Natural killer cell (primary cell): Measurements from ENCODE around the gene KLF1. TPM values are rescaled to one million over a fixed set of nuclear protein-coding genes. Genes with fewer than 3 reads are reported as not detected.

Experiments
- ATAC-seq, 3 donors: fragments of 150-1000 bp in 2 of 3; fragments of 200-7000 bp in 1 of 3; cut with Tn5 transposase; 1 replicate in 1 of 3; 2 replicates in 2 of 3; pipeline ENCODE4 v1.10.0; 2021; ENCODE audit warnings: mild to moderate bottlenecking in 2 of 3, moderate library complexity in 2 of 3
- DNase-seq, 2 donors: peaks; one replicate each; pipeline versions ENCODE4 v3.0.0 to v3.0.0-alpha.2; 2013 to 2021; ENCODE audit warnings: mixed read lengths in 1 of 2
- H3K27ac ChIP-seq: one replicate; pipeline ENCODE4 v1.5.1; 2013; ENCODE audit warnings: mild to moderate bottlenecking, low read length
- H3K27me3 ChIP-seq: one replicate; pipeline ENCODE4 v1.6.1; 2013; ENCODE audit warnings: low read length; ENCODE audit not compliant: control insufficient read depth, insufficient read depth
- H3K36me3 ChIP-seq: one replicate; pipeline ENCODE4 v1.6.1; 2013; ENCODE audit warnings: low read length; ENCODE audit not compliant: control insufficient read depth, insufficient read depth
- H3K4me1 ChIP-seq: one replicate; pipeline ENCODE4 v1.6.1; 2013; ENCODE audit warnings: low read length; ENCODE audit not compliant: control insufficient read depth, insufficient read depth
- H3K4me3 ChIP-seq: one replicate; pipeline ENCODE4 v1.5.1; 2013; ENCODE audit warnings: low read length
- H3K9me3 ChIP-seq: one replicate; pipeline ENCODE4 v1.6.1; 2013; ENCODE audit warnings: low read length; ENCODE audit not compliant: control insufficient read depth, insufficient read depth
- H3K27ac Mint-ChIP-seq, 2 donors: one replicate each; pipeline ENCODE4 v1.8.0; 2022; ENCODE audit warnings: mild to moderate bottlenecking in 2 of 2, mixed read lengths in 2 of 2, moderate library complexity in 1 of 2
- H3K27me3 Mint-ChIP-seq, 2 donors: one replicate each; pipeline ENCODE4 v1.8.0; 2022; ENCODE audit warnings: low read depth in 2 of 2, mixed read lengths in 2 of 2
- H3K36me3 Mint-ChIP-seq: one replicate; pipeline ENCODE4 v1.8.0; 2022; ENCODE audit warnings: mixed read lengths
- H3K4me1 Mint-ChIP-seq, 2 donors: one replicate each; pipeline ENCODE4 v1.8.0; 2022; ENCODE audit warnings: mixed read lengths in 2 of 2
- H3K4me3 Mint-ChIP-seq: one replicate; pipeline ENCODE4 v1.8.0; 2022; ENCODE audit warnings: mild to moderate bottlenecking, moderate library complexity, mixed read lengths
- H3K9me3 Mint-ChIP-seq, 2 donors: one replicate each; pipeline ENCODE4 v1.8.0; 2022; ENCODE audit warnings: mixed read lengths in 2 of 2
- CTCF ChIP-seq: fragments of 200-600 bp; IDR thresholded peaks from one replicate; pipeline ENCODE4 v1.8.0; 2022; ENCODE audit warnings: antibody characterized with exemption
- WGBS: methylation state at CpG from one replicate; pipeline ENCODE4 v1.1.7; 2013; ENCODE audit warnings: missing lambda C conversion rate; ENCODE audit not compliant: insufficient coverage; 5-methylcytosine and 5-hydroxymethylcytosine counted together
- intact Hi-C: fragments of 100-400 bp; cut with micrococcal nuclease; formaldehyde crosslinking; loops from one replicate; pipeline ENCODE4 v1.14.2; 2022
- total RNA-seq, 4 donors: library from RNA; stranded (reverse); fragments of 120-200 nt in 1 of 4; gene quantifications; one replicate each; pipeline versions ENCODE4 v1.2.3 to v1.2.4, GENCODE V29; 2013 to 2022

The KLF1 gene
- total RNA-seq, 3 donors from 2014 or later (not counting 1 experiment from before 2014, with no cell fraction given), result not detected

GRCh38 chr19:12880551-12881171 is 6.3 kb downstream of the KLF1 start:
- Mint-ChIP-seq H3K4me3 (peak overlapping the region; percentile 89), H3K9me3 (no peaks in the 10 kb centered on the region), H3K27ac (peak overlapping the region; percentile 65 to 81), H3K27me3 (no peaks in the 10 kb centered on the region), H3K4me1 (peaks cover 23 to 34% of the 10 kb centered on the region in 2 donors), H3K36me3 (no peaks in the 10 kb centered on the region)
- ATAC-seq, result peak in 2 of 3 donors; percentile 3 to 11
- TF ChIP-seq CTCF, result no peak
- no peak for DNase-seq
- Histone ChIP-seq H3K9me3 (peaks cover 11% of the 10 kb centered on the region), H3K36me3 (peaks cover 19% of the 10 kb centered on the region), H3K4me3 (peak overlapping the region; percentile 84), H3K27ac (peak overlapping the region; percentile 79), H3K4me1 (peaks cover 43% of the 10 kb centered on the region), H3K27me3 (no peaks in the 10 kb centered on the region)
- intact Hi-C loops, result no loop called here
- WGBS, result 22% methylated on average over 29 of the region's 29 CpGs

- H3K4me3 Mint-ChIP-seq, result no peak overlapping the region
- H3K9me3 Mint-ChIP-seq, result no peaks in the 10 kb centered on the region
- no peak overlapping the region for H3K27ac ChIP-seq
- no peaks in the 10 kb centered on the region for H3K9me3 ChIP-seq
- intact Hi-C loops, result no loop called here
- TF ChIP-seq CTCF, result no peak
- H3K27ac Mint-ChIP-seq, result no peak overlapping the region
- WGBS, result 94% methylated on average over 6 of the region's 6 CpGs
- DNase-seq (no peak), ATAC-seq (no peak)
- H3K4me3 ChIP-seq, result no peak overlapping the region
- H3K4me1 Mint-ChIP-seq, result peaks cover 5 to 7% of the 10 kb centered on the region in 2 donors
- H3K36me3 ChIP-seq, result peaks cover 26% of the 10 kb centered on the region
- H3K27me3 ChIP-seq, result no peaks in the 10 kb centered on the region
- no peaks in the 10 kb centered on the region for H3K36me3 Mint-ChIP-seq
- no peaks in the 10 kb centered on the region for H3K27me3 Mint-ChIP-seq
- H3K4me1 ChIP-seq, result peaks cover 5% of the 10 kb centered on the region
These were observed 11.9 kb downstream of the KLF1 start for GRCh38 chr19:12875086-12875485.

- ATAC-seq (no peak), DNase-seq (no peak)
- Mint-ChIP-seq H3K4me3 (peak overlapping the region; percentile 73), H3K4me1 (peaks cover 0 to 7% of the 10 kb centered on the region in 2 donors), H3K9me3 (no peaks in the 10 kb centered on the region), H3K27ac (no peak overlapping the region), H3K36me3 (no peaks in the 10 kb centered on the region), H3K27me3 (no peaks in the 10 kb centered on the region)
- Histone ChIP-seq H3K27ac (no peak overlapping the region), H3K4me3 (no peak overlapping the region), H3K4me1 (no peaks in the 10 kb centered on the region), H3K9me3 (no peaks in the 10 kb centered on the region), H3K27me3 (no peaks in the 10 kb centered on the region), H3K36me3 (peaks cover 26% of the 10 kb centered on the region)
- no peak for TF ChIP-seq CTCF
- intact Hi-C loops, result no loop called here
- 98% methylated on average over 86 of the region's 86 CpGs for WGBS
These were observed 12.9 kb downstream of the KLF1 start for GRCh38 chr19:12873891-12874745.
